IPS-18c (cell line): ENCODE results near the gene TEAD4.

Source experiments
- H3K4me3 ChIP-seq: 2 replicates; pipeline ENCODE4 v1.7.0; 2013; ENCODE audit warnings: low read depth, mild to moderate bottlenecking, low read length, moderate library complexity; ENCODE audit not compliant: insufficient read depth
- H3K9me3 ChIP-seq: one replicate; pipeline ENCODE4 v1.6.1; 2013; ENCODE audit warnings: mild to moderate bottlenecking, low read length, moderate library complexity; ENCODE audit not compliant: control insufficient read depth, insufficient read depth

TEAD4 gene

DNA sequence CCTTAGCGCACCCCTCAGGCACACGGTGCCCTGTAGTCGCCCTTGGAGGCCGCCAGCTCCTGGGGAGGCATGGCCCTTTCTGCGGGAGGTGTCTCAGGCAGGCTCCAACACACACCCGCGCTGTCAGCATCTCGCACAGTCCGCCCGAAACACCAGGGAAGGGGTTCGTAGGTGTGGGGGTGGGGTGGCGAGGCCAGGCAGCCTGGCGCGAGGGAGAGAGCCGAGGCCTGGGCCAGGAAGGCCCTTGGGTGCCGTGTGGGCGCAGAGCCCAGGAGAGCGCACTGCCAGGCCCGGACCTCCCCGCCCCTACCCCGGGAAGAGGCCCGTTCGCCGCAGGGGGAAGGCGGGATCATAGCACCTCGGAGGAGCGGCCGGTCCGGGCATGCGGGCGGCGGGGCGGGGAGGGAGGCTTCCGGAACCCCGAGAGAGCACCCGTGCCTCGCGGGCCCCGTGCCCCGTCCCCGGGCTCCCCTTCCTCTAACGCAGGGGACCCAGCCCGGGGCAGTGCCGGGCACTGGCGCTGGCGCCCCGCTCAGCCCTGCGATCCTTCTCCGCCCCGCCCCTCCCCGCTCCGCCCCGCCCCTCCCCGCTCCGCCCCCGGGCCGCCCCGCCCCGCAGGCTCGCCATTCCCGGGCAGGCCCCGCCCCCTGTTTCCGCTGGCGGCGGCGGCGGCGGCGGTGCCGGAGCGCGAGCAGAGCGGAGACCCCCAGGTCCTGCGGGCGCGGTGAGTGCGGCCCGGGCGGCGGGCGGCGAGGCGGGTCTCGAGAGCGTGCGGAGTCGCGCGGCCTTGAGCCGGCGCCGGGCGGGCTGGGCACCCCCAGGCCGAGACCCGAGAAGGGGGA lies 117.8 kb downstream of the TEAD4 start, which contains the start of gene TSPAN9:
Gene TSPAN9, plus strand, starts transcription at position 650 of the 842 bp plus-strand sequence. CDS start 123,815 bp downstream, outside the sequence.
- peak within 1 kb of the TSS; percentile 68 for H3K4me3 ChIP-seq
- H3K9me3 ChIP-seq: no peaks in the 10 kb centered on the region

DNA sequence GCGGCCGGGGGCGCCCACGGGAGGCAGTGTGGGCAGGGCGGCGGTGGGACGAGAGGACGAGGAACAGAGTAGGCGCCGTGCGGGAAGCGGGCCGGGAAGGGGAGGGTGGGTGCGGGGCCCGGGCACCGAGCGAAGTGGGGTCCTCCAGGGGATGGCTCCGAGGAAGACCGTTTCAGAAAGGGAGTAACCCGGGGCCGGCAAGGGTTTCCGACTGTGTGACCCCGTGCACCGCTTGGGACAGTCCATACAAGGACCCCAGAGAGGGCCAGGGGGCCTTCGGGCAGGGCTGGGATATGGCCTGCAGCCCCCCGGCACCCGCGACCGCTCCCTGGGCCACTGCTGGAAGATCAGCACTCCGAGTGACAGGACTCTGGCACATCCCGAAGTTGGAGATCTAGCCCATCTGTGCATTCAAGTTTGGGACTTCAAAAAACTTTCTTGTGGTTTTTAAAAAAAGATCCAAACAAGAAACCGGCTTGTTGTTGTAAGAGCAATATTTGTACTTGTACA lies 118.4 kb downstream of the TEAD4 start:
- Histone ChIP-seq H3K9me3 (no peaks in the 10 kb centered on the region), H3K4me3 (peak overlapping the region; percentile 44)

DNA sequence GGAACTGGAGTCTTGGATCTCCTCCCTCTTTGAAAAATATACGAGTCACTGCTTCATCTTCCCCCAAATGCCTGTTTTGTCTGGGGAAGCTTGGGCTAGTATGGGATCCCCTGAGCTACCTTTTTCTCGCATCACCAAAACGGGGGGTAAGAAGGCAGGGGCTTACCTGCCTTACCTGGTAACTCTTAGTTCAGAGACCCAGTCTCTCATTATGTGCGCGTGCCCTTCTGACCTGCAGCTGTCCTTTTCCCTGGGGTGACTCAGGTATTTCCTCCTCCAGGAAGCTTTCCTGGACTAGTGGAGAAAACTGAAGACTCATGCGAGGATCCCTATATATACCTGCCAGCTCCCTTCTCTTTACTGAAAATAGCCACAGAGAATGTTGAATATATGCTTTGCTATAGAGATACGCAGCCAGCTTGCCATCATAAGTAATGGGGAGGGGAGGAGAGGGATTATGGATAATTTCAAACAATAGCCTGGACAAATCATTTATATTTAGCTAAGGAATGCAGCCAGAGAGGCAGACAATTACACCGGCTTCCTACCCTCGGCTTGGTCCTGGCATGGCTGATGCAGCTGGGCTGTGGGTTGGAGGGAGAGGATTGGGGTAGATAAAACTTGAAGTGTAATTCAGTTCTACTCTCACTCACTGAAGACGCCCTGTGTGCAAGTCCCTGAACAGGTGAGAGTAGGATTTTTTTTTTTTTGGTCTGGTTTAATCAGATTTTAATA lies 119.1 kb downstream of the TEAD4 start:
- Histone ChIP-seq H3K9me3 (no peaks in the 10 kb centered on the region), H3K4me3 (peak overlapping the region; percentile 44; the same call in 1 of the 2 replicates)

DNA sequence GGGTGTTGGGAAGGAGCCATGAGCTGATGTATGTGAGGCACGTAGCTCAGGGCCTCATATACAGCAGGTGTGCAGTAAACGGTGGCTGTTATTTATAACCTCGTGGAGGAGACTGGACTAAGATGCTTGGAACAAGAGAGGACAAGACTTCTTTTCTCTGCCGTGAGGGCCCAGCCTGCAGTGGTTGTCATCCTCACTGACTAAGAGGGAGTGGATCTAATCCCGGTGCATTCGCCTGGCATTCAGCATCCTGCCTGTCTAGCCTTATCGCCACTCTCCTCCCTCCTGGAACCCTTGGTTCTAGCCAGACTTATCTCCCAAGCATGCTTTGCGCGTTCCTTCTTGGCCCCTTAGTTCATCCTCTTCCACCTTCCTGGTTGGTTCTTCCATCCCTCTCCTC lies 121.9 kb downstream of the TEAD4 start:
- Histone ChIP-seq H3K9me3 (no peaks in the 10 kb centered on the region), H3K4me3 (no peak overlapping the region)

DNA sequence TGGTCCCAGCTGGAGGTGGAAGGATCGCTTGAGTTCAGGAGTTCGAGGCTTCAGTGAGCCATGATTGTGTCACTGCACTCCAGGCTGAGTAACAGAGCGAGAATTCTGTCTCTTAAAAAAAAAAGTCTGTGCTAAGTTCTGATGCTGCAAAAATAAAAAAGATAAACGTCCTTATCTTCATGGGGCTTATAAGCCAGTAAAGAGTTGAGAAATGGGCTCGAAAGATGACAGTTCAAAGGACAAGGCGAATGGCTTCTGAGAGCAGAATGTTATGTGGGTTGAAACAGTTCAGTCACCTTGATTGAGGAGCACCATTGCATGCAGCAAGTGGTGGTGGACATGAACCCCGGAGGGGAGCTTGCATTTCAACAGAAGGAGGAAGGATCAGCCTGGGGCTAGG lies 122.7 kb downstream of the TEAD4 start:
- Histone ChIP-seq H3K4me3 (no peak overlapping the region), H3K9me3 (no peaks in the 10 kb centered on the region)

DNA sequence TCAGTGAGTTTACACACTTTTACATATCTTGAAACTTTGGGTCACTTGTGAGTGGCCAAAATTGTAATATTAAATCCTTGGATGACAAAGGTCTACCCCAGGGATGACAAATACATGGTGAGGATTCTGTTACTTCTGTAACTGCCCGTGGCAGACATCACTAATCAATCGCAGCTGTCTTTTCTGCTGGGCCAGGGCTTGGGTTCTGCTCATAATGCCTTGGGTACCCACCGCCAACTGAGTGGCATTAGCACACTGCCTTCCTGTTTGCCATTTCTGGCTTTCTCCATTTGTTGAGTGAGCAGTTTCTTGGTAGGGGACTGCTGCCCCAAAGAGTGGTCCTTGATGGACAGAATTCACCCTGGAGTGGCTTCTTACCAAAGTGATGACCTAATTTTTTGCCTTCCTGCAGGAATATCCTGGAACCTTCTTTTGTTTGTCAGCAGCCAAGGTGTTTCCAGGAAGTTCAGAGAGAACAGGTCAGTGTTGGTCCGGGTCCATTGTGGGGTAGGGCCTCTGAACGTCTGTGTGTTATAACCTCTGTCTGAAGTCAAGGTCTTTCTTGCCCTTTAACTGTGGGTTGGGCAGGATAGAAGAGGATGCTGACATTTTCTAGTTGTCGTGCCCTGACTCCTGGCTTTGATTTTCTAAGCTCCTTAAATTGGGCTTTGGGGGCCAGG lies 124.2 kb downstream of the TEAD4 start:
- no peak overlapping the region for H3K4me3 ChIP-seq
- H3K9me3 ChIP-seq: no peaks in the 10 kb centered on the region

DNA sequence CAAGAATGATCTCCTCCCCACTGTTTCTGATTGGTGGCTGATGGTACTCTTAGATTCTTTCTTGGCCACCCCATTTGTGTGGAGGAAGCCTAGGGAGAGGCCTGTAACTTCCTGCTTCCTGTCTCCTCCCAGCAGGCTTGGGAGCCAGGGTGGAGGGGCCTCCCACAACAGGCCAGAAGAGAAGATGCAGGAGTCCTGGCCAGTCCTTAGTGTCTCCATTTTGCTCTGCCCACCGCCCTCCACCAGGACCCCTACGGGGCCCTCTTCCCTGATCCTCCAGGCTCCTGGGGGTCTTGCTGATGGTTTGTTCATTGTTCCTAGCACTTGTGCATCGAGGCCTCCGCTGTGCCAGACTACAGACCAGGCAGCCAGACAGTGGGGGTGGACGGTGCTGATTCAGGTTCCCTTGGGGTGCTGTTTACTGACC lies 124.7 kb downstream of the TEAD4 start:
- no peaks in the 10 kb centered on the region for H3K9me3 ChIP-seq
- H3K4me3 ChIP-seq: no peak overlapping the region

DNA sequence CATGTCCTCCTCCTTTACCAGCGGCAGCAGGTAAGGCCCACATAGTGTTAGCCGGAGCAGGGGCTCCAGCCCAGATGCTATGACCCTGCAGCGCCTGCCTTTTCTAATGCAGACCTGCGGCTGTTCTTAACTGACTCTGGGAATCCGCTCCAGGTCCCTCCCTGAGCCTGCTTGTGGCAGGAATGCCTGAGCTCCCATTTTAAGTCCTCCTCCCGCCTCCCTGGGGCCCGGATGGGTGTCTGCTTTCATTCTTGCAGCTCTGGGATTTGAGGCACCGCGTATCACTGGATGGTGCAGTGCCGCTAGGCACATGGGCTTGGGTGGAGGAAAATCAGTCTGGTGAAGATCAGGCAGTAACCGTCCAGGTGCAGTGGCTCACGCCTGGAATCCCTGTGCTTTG lies 125.5 kb downstream of the TEAD4 start:
- no peaks in the 10 kb centered on the region for H3K9me3 ChIP-seq
- no peak overlapping the region for H3K4me3 ChIP-seq

DNA sequence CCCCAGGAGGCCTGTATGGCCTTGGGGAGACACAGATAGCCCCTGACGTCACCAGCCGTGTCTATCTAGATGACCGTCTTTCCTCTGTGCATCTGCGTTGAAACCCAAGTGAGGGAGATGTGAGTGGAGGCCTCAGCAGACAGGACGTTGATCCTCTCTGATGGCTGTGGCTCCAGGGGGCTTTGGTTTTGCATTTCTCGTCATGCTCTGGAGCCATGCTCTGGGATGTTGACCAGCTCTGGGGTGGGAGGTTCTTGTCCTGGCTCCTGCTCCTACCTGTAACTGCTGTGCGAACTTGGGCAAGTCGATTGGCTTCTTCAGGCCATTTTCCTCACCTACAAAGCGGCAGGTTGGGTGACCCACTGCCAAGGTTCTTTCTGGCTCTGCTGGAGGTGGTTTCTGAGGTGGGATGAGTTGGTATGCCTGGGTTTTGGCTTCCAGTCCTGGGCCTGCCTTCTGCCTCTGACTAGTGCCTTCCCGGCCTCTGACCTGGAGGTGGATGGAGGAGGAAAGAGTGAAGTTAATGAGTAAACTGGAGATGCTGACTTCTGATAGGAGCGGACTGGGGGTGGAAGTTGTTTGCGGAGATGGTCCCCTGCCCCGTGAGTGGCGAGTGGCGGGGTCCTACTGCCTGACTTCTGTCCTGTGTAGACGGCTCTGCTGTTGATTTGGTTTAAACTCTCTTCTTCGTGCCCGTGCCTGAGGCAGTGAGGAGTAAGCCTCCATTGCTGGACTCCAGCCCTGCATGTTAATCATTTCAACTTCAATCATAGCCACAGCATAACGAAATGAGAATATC lies 126.3 kb downstream of the TEAD4 start:
- no peak overlapping the region for H3K4me3 ChIP-seq
- no peaks in the 10 kb centered on the region for H3K9me3 ChIP-seq

DNA sequence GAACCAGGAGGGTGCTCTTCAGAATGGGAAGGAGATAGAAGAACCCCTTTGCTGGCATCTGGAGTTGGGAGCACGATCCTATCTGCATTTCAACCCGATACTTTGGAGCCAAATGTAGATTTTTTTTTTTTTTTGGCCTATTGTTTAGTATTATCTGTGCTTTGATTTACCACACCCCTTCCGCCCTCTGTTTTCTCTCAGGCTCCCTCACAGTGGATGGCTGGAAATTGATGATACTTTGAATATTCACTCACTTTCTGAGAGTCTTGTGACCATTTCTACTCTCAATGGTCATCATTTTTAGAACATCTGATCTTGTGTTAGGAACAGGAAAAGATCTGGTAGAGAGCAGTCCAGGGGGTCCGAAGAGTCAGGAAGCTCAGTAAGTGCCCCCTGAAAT lies 127.0 kb downstream of the TEAD4 start:
- Histone ChIP-seq H3K4me3 (no peak overlapping the region), H3K9me3 (no peaks in the 10 kb centered on the region)

DNA sequence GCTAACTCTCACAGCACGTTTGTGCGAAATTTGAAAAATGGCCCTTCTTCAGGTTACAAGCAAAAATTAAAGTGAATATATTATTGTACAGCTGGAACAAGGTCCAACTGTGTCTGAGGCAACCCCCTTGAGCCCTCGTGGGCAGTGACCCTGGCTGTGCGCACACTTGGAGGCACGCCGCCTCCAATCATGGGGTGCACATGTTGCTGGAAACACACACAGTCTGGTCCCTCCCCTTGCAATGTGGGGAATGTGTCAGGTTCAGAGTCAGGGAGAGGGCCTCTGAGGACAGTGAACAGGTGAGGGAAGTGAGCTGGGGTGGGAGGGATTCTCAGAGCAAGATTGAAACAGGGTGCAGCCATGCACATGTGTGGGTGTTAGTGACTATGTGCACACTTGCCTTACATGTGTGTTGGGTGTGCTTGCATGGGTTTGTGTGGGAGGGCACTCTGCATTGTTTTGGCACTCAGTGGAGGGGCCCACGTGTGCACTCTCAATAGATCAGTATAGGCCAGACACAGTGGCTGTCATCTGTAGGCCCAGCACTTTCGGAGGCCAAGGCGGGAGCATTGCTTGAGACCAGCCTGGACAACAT lies 127.6 kb downstream of the TEAD4 start:
- no peaks in the 10 kb centered on the region for H3K9me3 ChIP-seq
- no peak overlapping the region for H3K4me3 ChIP-seq

DNA sequence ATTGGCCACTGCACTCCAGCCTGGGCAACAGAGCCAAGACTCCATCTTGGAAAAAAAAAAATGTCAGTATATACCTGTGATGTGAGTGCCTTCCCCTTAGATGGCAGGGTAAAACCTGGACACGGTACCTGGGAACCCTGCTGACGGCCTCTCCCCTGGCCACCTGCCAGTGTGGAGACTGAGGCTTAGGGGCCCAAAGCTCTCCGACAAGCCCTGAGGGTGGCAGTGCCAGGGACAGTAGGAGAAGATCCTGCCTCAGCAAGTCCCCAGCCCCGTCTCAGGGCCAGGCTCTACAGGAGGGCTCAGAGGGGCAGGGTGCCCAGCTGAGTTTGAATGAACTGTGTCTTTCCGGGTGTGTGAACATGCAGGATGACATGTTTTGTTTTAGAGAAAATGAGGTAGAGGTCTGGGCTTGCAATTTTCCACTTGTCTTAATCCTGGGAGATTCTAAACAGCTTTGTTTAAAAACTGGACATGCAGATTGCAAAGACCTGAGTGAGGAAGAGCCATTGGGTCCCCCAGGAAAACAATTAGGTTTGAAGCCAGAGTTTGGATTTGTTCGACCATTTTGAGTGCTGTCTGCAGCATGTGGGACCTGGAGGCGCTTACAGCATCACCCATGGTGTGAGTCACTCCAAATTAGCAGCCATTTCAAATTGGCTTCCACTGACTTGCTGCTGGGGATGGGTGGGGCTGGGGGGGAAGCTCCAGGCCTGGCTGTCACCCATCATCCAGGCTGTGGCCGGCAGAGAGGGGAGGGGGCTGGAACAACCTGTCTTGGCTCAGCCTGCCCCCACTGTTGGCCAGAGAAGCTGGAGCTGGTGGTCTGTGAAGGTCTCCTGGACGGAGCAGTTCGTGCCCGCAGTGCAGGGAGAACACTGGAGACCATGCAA lies 128.8 kb downstream of the TEAD4 start:
- no peak overlapping the region for H3K4me3 ChIP-seq
- no peaks in the 10 kb centered on the region for H3K9me3 ChIP-seq

DNA sequence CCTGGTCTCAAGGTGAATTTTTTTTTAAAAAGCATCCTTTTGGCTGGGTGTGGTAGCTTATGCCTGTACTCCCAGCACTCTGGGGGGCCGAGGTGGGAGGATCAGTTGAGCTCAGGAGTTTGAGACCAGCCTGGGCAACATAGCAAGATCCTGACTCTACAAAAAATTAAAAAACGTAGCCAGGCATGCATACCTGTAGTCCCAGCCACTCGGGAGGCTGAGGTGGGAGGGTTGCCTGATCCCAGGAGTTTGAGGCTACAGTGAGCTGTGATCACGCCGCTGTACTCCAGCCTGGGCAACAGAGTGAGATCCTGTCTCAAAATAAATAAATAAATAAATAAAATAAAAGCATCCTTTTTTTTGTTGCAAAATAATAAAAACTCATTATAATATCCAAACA lies 130.4 kb downstream of the TEAD4 start:
- no peak overlapping the region for H3K4me3 ChIP-seq
- no peaks in the 10 kb centered on the region for H3K9me3 ChIP-seq
